Gastrocnemius medialis (tissue), 4 donors: ENCODE data around the gene HNRNPA1. TPM values are rescaled to one million over a fixed set of nuclear protein-coding genes. Genes with fewer than 3 reads are reported as not detected.
A peak's percentile ranks its signal among the peaks of the same experiment; 100 is the strongest.

Source experiments
- ATAC-seq, 2 donors: fragments of 150-250 bp; one replicate each; pipeline ENCODE4 v1.9.1; 2016
- DNase-seq, 2 donors: peaks; one replicate each; pipeline ENCODE4 v3.0.0-alpha.2; 2019
- H3K27ac ChIP-seq, 4 donors: fragments of 200-600 bp; sonication (generic); 1 replicate in 1 of 4; 2 replicates in 3 of 4; pipeline ENCODE4 v1.5.1; 2016 to 2018; ENCODE audit warnings: mild to moderate bottlenecking in 2 of 4, moderate library complexity in 1 of 4
- H3K27me3 ChIP-seq, 3 donors: fragments of 200-600 bp; sonication (generic) in 2 of 3; 1 replicate in 1 of 3; 2 replicates in 2 of 3; pipeline versions ENCODE4 v1.5.1 to v1.6.0; 2016 to 2019; ENCODE audit warnings: mild to moderate bottlenecking in 1 of 3, moderate library complexity in 1 of 3
- H3K36me3 ChIP-seq, 2 donors: fragments of 200-600 bp; sonication (generic) in 1 of 2; one replicate each; pipeline ENCODE4 v1.5.1; 2017 to 2018
- H3K4me1 ChIP-seq, 2 donors: fragments of 200-600 bp; sonication (generic) in 1 of 2; one replicate each; pipeline ENCODE4 v1.5.1; 2016 to 2017; ENCODE audit warnings: mild to moderate bottlenecking in 2 of 2
- H3K4me3 ChIP-seq, 4 donors: fragments of 200-600 bp; sonication (generic) in 3 of 4; 1 replicate in 1 of 4; 2 replicates in 3 of 4; pipeline ENCODE4 v1.5.1; 2016 to 2019; ENCODE audit warnings: mild to moderate bottlenecking in 2 of 4
- H3K9me3 ChIP-seq, 3 donors: fragments of 200-600 bp; sonication (generic) in 2 of 3; 1 replicate in 1 of 3; 2 replicates in 2 of 3; pipeline ENCODE4 v1.5.1; 2016 to 2019
- POLR2A ChIP-seq, 2 donors: fragments of 450-650 bp; IDR thresholded peaks; one replicate each; pipeline ENCODE4 v1.6.1; 2017; ENCODE audit warnings: antibody characterized with exemption in 2 of 2, mild to moderate bottlenecking in 2 of 2, moderate library complexity in 2 of 2
- in situ Hi-C, 4 donors: fragments of 200-750 bp; cut with MboI; loops; one replicate each; pipeline versions ENCODE4 v1.15.0 to v1.8.0; 2017; ENCODE audit warnings: low sequenced_read_pairs in 4 of 4
- intact Hi-C: fragments of 100-400 bp; cut with DNase I; formaldehyde crosslinking; loops from one replicate; pipeline ENCODE4 v1.15.1; 2023; ENCODE audit warnings: low total_unique reads
- total RNA-seq, 4 donors: library from RNA; depleted of rRNA; stranded (reverse); fragments of >200 nt; gene quantifications; one replicate each; pipeline versions ENCODE4 v1.1.0 to v1.2.3, GENCODE V29; 2016
- TF ChIP-seq, protein P1 (sequence below), 5 experiments: fragments of 450-650 bp in 3 of 5; fragments of 200-600 bp in 2 of 5; sonication (generic) in 2 of 5; IDR thresholded peaks in 4 of 5; conservative IDR thresholded peaks in 1 of 5; 1 replicate in 4 of 5; 2 replicates in 1 of 5; pipeline ENCODE4 v1.5.1; 2016 to 2019; ENCODE audit warnings: antibody characterized with exemption in 5 of 5, mild to moderate bottlenecking in 3 of 5, moderate library complexity in 3 of 5

Gene HNRNPA1
- total RNA-seq, 4 donors from 2014 or later: 146 to 412 (median 186) TPM

DNA sequence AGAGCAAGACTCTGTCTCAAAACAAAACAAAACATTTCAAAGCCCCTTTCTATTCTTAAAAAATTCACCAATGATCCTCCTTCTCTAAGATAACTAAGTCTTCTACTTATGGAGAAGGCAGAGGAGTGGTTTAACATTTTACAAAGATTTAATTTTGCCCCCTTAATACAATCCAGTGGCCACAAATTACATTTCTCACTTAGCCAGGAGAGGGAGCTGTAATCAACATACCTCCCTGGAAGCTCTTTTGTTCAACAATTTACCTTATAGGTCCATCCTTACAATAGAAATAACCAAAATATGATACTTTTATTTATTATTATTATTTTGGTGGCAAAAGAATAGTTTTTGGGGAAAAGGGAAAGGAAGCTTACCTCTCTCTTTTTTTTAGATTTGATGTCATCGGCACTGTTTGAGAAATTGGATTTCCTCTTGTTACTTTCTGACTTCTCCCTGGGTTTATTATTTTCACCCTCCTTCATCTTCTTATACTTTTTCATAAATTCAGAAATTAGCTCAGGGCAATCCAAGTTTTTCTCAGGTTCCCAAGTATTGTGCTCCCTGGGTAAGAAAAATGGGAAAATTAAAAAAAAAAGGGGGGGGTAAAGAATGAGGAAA lies 28.8 kb upstream of the HNRNPA1 start:
- in situ Hi-C loops (no loop called here), intact Hi-C loops (loop anchor here (1.0 to 2.0 kb wide), 2 partner anchors 73 to 110 kb away; partner anchors contain the start of gene COPZ1)
- H3K4me1 ChIP-seq: peaks cover 11 to 13% of the 10 kb centered on the region in 2 donors
- H3K27me3 ChIP-seq: no peaks in the 10 kb centered on the region
- H3K4me3 ChIP-seq: no peak overlapping the region
- no peak overlapping the region for H3K27ac ChIP-seq
- no peak for DNase-seq
- peaks cover 0 to 25% of the 10 kb centered on the region in 2 donors for H3K36me3 ChIP-seq
- no peak for TF ChIP-seq POLR2A (IDR thresholded peaks at IDR 0.05)
- TF ChIP-seq, protein P1, sequence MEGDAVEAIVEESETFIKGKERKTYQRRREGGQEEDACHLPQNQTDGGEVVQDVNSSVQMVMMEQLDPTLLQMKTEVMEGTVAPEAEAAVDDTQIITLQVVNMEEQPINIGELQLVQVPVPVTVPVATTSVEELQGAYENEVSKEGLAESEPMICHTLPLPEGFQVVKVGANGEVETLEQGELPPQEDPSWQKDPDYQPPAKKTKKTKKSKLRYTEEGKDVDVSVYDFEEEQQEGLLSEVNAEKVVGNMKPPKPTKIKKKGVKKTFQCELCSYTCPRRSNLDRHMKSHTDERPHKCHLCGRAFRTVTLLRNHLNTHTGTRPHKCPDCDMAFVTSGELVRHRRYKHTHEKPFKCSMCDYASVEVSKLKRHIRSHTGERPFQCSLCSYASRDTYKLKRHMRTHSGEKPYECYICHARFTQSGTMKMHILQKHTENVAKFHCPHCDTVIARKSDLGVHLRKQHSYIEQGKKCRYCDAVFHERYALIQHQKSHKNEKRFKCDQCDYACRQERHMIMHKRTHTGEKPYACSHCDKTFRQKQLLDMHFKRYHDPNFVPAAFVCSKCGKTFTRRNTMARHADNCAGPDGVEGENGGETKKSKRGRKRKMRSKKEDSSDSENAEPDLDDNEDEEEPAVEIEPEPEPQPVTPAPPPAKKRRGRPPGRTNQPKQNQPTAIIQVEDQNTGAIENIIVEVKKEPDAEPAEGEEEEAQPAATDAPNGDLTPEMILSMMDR (IDR thresholded peaks at IDR 0.05 in 4 of 5, conservative IDR thresholded peaks at IDR 0.05 in 1 of 5): peak; percentile 55 to 64 (median 59)
- ATAC-seq: peak; percentile 55 to 75
- H3K9me3 ChIP-seq: no peaks in the 10 kb centered on the region

DNA sequence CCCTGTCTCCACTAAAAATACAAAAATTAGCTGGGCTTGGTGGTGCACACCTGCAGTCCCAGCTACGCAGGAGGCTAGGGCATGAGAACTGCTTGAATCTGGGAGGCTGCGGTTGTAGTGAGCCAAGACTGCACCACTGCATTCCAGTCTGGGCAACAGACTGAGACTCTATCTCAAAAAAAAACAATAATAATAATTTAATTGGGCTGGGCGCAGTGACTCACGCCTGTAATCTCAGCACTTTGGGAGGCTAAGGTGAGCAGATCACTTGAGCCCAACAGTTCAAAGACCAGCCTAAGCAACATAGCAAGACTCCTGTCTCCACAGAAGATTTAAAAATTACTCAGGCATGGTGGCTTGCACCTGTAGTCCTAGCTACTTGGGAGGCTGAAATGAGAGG lies 27.3 kb upstream of the HNRNPA1 start:
- no peak overlapping the region for H3K4me3 ChIP-seq
- in situ Hi-C loops (no loop called here), intact Hi-C loops (loop anchor here (2.0 kb wide), 1 partner anchor 72 kb away; the partner anchor contains the start of gene COPZ1)
- H3K9me3 ChIP-seq: no peaks in the 10 kb centered on the region
- peaks cover 11 to 13% of the 10 kb centered on the region in 2 donors for H3K4me1 ChIP-seq
- no peak overlapping the region for H3K27ac ChIP-seq
- TF ChIP-seq, protein P1 (IDR thresholded peaks at IDR 0.05 in 4 of 5, conservative IDR thresholded peaks at IDR 0.05 in 1 of 5): no peak
- no peak for TF ChIP-seq POLR2A (IDR thresholded peaks at IDR 0.05)
- no peak for DNase-seq
- ATAC-seq: no peak
- peaks cover 0 to 27% of the 10 kb centered on the region in 2 donors for H3K36me3 ChIP-seq
- H3K27me3 ChIP-seq: no peaks in the 10 kb centered on the region

DNA sequence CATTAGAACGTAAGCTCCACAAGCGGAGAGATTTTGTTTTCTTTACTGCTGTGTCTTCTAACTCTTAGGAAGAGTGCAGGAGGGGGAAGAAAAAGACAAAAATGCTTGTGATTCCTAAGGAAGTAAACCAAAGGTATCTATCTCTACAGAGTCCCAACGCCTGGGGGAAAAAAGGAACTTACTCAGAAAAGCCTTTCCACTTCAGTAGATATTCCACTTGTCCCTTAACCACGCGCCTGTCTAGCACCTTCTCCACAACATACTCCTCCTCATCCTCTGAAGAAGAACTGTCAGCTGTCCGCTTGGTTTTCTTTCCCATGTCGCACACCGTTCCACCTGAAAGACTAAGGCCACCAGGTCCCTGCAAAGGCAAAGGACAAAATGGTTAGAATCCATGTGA lies 23.2 kb upstream of the HNRNPA1 start:
- Histone ChIP-seq H3K4me1 (peaks cover 27 to 30% of the 10 kb centered on the region in 2 donors), H3K4me3 (no peak overlapping the region), H3K27ac (no peak overlapping the region), H3K9me3 (no peaks in the 10 kb centered on the region), H3K27me3 (no peaks in the 10 kb centered on the region), H3K36me3 (peaks cover 0 to 14% of the 10 kb centered on the region in 2 donors)
- no peak for TF ChIP-seq POLR2A (IDR thresholded peaks at IDR 0.05)
- TF ChIP-seq, protein P1 (IDR thresholded peaks at IDR 0.05 in 4 of 5, conservative IDR thresholded peaks at IDR 0.05 in 1 of 5): no peak
- intact Hi-C loops: no loop called here
- ATAC-seq: no peak
- DNase-seq: no peak
- in situ Hi-C loops: no loop called here

DNA sequence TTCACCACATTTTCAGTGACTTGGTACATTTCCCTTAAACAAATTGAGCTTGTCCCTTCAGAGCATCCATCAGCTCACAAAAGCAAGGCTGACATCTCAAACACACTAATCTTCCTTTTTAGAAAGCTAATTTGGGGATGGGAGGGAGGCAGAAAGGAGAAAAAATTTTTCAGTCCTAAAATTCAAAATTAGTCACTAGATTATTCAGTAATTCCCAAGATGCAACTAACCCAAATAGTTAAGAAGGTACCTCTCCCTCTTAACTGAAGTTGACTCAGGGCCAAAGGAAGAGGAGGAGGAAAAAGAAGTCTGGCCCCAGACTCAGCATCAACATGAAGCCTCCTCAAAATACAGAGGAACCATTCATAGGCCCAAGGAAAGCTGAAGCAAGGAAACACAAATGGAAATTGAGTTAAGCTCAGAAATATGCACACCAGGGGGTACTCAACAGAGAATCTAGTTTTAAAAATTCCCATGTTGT lies 22.3 kb upstream of the HNRNPA1 start:
- peaks cover 0 to 14% of the 10 kb centered on the region in 2 donors for H3K36me3 ChIP-seq
- intact Hi-C loops: no loop called here
- no peak for ATAC-seq
- H3K27ac ChIP-seq: peak overlapping the region in 2 of 4 donors; percentile 50 to 57
- no peaks in the 10 kb centered on the region for H3K9me3 ChIP-seq
- DNase-seq: no peak
- in situ Hi-C loops: no loop called here
- no peak overlapping the region for H3K4me3 ChIP-seq
- no peaks in the 10 kb centered on the region for H3K27me3 ChIP-seq
- TF ChIP-seq POLR2A (IDR thresholded peaks at IDR 0.05): no peak
- TF ChIP-seq, protein P1 (IDR thresholded peaks at IDR 0.05 in 4 of 5, conservative IDR thresholded peaks at IDR 0.05 in 1 of 5): no peak
- peaks cover 31 to 34% of the 10 kb centered on the region in 2 donors for H3K4me1 ChIP-seq
